Breast epithelium (tissue), 4 donors: Measurements from ENCODE around the gene SYT13. TPM values are rescaled to one million over a fixed set of nuclear protein-coding genes. Genes with fewer than 3 reads are reported as not detected.

Experiments used
- DNase-seq, 2 donors: peaks; one replicate each; pipeline ENCODE4 v3.0.0-alpha.2; 2019; ENCODE audit warnings: low spot score in 2 of 2
- H3K27ac ChIP-seq, 2 donors: fragments of 200-600 bp; sonication (generic) in 1 of 2; one replicate each; pipeline ENCODE4 v1.5.1; 2016 to 2019; ENCODE audit warnings: mild to moderate bottlenecking in 1 of 2
- H3K27me3 ChIP-seq, 2 donors: fragments of 200-600 bp; sonication (generic) in 1 of 2; one replicate each; pipeline versions ENCODE4 v1.5.1 to v1.6.0; 2017 to 2019; ENCODE audit warnings: control low read depth in 1 of 2, mild to moderate bottlenecking in 1 of 2
- H3K36me3 ChIP-seq: fragments of 200-600 bp; one replicate; pipeline ENCODE4 v1.5.1; 2019
- H3K4me1 ChIP-seq, 2 donors: fragments of 200-600 bp; sonication (generic); one replicate each; pipeline ENCODE4 v1.5.1; 2016 to 2019; ENCODE audit warnings: control low read depth in 1 of 2
- H3K4me3 ChIP-seq, 3 donors: fragments of 200-600 bp; sonication (generic); 1 replicate in 2 of 3; 2 replicates in 1 of 3; pipeline ENCODE4 v1.5.1; 2016 to 2019; ENCODE audit warnings: mild to moderate bottlenecking in 3 of 3, moderate library complexity in 2 of 3
- H3K9me3 ChIP-seq, 2 donors: fragments of 200-600 bp; sonication (generic) in 1 of 2; one replicate each; pipeline ENCODE4 v1.5.1; 2016 to 2019; ENCODE audit warnings: control low read depth in 1 of 2
- CTCF ChIP-seq, 3 donors: fragments of 450-650 bp; IDR thresholded peaks; one replicate each; pipeline ENCODE4 v1.5.1; 2016 to 2017; ENCODE audit warnings: antibody characterized with exemption in 3 of 3, mild to moderate bottlenecking in 3 of 3, moderate library complexity in 3 of 3
- POLR2A ChIP-seq: fragments of 450-650 bp; IDR thresholded peaks from one replicate; pipeline ENCODE4 v1.6.1; 2016; ENCODE audit warnings: antibody characterized with exemption, mild to moderate bottlenecking, moderate library complexity
- POLR2AphosphoS5 ChIP-seq, 3 donors: sonication (generic); formaldehyde crosslinking; IDR thresholded peaks; one replicate each; pipeline ENCODE4 v1.6.1; 2017; ENCODE audit warnings: antibody characterized with exemption in 3 of 3
- intact Hi-C: fragments of 100-400 bp; cut with DNase I; formaldehyde crosslinking; loops from one replicate; pipeline ENCODE4 v1.15.1; 2023; ENCODE audit warnings: low total_unique reads
- total RNA-seq, 3 donors: library from RNA; depleted of rRNA; stranded (reverse); fragments of >200 nt; gene quantifications; one replicate each; pipeline ENCODE4 v1.1.0, GENCODE V29; 2016

Gene SYT13
- total RNA-seq, 3 donors from 2014 or later: 0.29 to 0.33 TPM; not detected in 1

- Histone ChIP-seq H3K27me3 (peaks cover 0 to 36% of the 10 kb centered on the region in 2 donors), H3K36me3 (no peaks in the 10 kb centered on the region), H3K4me3 (peak overlapping the region in 2 of 3 donors; percentile 44 to 59), H3K9me3 (no peaks in the 10 kb centered on the region), H3K4me1 (no peaks in the 10 kb centered on the region), H3K27ac (no peak overlapping the region)
- DNase-seq: no peak
- TF ChIP-seq POLR2AphosphoS5 (IDR thresholded peaks at IDR 0.05) (no peak), CTCF (IDR thresholded peaks at IDR 0.05) (no peak), POLR2A (no peak)
- intact Hi-C loops: no loop called here
These were observed 802 bp downstream of the SYT13 start for GRCh38 chr11:45285250-45285828.

- peak in 1 of 2 donors; percentile 40 for DNase-seq
- Histone ChIP-seq H3K27ac (no peak overlapping the region), H3K27me3 (peaks cover 0 to 24% of the 10 kb centered on the region in 2 donors), H3K4me3 (no peak overlapping the region), H3K4me1 (no peaks in the 10 kb centered on the region), H3K9me3 (no peaks in the 10 kb centered on the region), H3K36me3 (no peaks in the 10 kb centered on the region)
- TF ChIP-seq POLR2AphosphoS5 (IDR thresholded peaks at IDR 0.05): no peak
- no peak for TF ChIP-seq CTCF (IDR thresholded peaks at IDR 0.05)
- TF ChIP-seq POLR2A: no peak
- intact Hi-C loops: no loop called here
These were observed 4.1 kb downstream of the SYT13 start for GRCh38 chr11:45282081-45282480.

DNA sequence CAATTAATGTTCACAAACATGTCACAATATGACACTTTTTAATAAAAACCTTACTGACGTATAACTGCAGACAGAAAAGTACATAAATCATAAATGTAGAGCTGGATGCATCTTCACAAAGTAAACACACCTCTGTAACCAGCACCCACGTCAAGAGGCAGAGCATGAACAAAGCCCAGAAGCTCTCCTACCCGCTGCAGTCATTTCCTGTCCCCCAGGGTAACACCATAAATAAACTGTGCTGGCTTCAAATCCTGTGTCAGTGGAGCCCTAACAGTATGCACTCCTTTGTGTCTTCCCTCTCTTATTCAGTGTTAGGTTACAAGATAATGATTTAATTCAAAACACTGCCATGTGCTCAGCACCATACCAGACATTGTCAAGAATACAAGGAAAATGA, 5.7 kb downstream of the SYT13 start:
- intact Hi-C loops: no loop called here
- no peaks in the 10 kb centered on the region for H3K9me3 ChIP-seq
- no peak for TF ChIP-seq POLR2A
- TF ChIP-seq CTCF (IDR thresholded peaks at IDR 0.05): no peak
- TF ChIP-seq POLR2AphosphoS5 (IDR thresholded peaks at IDR 0.05): no peak
- H3K36me3 ChIP-seq: no peaks in the 10 kb centered on the region
- no peak overlapping the region for H3K4me3 ChIP-seq
- no peaks in the 10 kb centered on the region for H3K4me1 ChIP-seq
- H3K27me3 ChIP-seq: peaks cover 0 to 11% of the 10 kb centered on the region in 2 donors
- no peak for DNase-seq
- no peak overlapping the region for H3K27ac ChIP-seq

- intact Hi-C loops: no loop called here
- H3K36me3 ChIP-seq: no peaks in the 10 kb centered on the region
- H3K9me3 ChIP-seq: no peaks in the 10 kb centered on the region
- H3K4me3 ChIP-seq: no peak overlapping the region
- no peak overlapping the region for H3K27ac ChIP-seq
- H3K4me1 ChIP-seq: no peaks in the 10 kb centered on the region
- TF ChIP-seq POLR2AphosphoS5 (IDR thresholded peaks at IDR 0.05): no peak
- no peak for TF ChIP-seq POLR2A
- TF ChIP-seq CTCF (IDR thresholded peaks at IDR 0.05): no peak
- DNase-seq: no peak
- peaks cover 0 to 3% of the 10 kb centered on the region in 2 donors for H3K27me3 ChIP-seq
These were observed 6.5 kb downstream of the SYT13 start for GRCh38 chr11:45279645-45280044.

DNA sequence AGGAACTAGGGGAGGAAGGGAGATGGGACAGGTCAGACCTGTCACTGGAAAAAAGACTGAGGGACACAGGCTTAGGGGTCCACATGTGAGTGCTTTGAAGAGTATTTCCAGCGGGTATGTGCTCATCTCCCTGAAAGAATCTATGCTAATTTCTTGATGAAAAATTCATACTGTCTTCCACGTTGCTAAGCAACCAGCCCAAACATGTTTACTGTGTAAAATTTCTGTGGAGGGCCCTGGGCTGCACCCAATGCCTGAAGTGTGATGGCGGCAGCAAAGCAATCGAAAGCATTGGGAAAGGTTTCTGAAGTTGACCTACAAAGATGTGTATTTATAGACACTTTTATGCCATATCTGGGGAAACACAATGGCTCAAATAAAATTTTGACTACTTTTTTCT, 7.4 kb downstream of the SYT13 start:
- intact Hi-C loops: no loop called here
- Histone ChIP-seq H3K4me3 (no peak overlapping the region), H3K27me3 (no peaks in the 10 kb centered on the region), H3K27ac (no peak overlapping the region), H3K4me1 (no peaks in the 10 kb centered on the region), H3K36me3 (no peaks in the 10 kb centered on the region), H3K9me3 (no peaks in the 10 kb centered on the region)
- DNase-seq: no peak
- TF ChIP-seq CTCF (IDR thresholded peaks at IDR 0.05) (no peak), POLR2AphosphoS5 (IDR thresholded peaks at IDR 0.05) (no peak), POLR2A (no peak)
